ENCODE measurements around the gene MAMDC2. TPM values are rescaled to one million over a fixed set of nuclear protein-coding genes. Genes with fewer than 3 reads are reported as not detected.

Gene MAMDC2
- total RNA-seq, 4 donors from 2014 or later = 8.9 to 24.7 (median 17.4) TPM

- TF ChIP-seq POLR2A (IDR thresholded peaks at IDR 0.05) (no peak), CTCF (IDR thresholded peaks at IDR 0.05) (no peak)
- Histone ChIP-seq H3K27ac (no peak overlapping the region), H3K9me3 (no peaks in the 10 kb centered on the region), H3K4me1 (peaks cover 3 to 37% (median 13%) of the 10 kb centered on the region in 4 donors), H3K27me3 (no peaks in the 10 kb centered on the region), H3K4me3 (peak overlapping the region in 3 of 4 donors; percentile 64 to 93 (median 71)), H3K36me3 (peaks cover 0 to 10% (median 0%) of the 10 kb centered on the region in 3 donors)
- DNase-seq = no peak
These were observed 216.4 kb downstream of the MAMDC2 start for GRCh38 chr9:70260007-70260443.

DNA sequence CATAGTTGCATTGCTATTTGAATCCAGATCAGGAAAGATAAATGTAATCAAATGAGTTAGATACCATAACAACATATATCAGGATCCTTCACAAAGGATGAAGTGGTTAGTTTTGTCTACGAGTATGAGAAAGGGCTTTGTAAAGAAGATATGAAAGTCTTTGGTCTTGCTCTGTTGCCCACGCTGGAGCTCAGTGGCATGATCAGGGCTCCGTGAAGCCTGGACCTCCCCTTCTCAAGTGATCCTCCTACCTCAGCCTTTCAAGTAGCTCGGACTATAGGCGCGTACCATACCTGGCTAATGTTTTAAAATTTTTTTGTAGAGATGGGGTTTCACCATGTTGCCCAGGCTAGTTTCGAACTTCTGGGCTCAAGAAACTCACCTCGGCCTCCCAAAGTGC, 217.0 kb downstream of the MAMDC2 start:
- Histone ChIP-seq H3K36me3 (peaks cover 0 to 16% (median 0%) of the 10 kb centered on the region in 3 donors), H3K4me3 (peak overlapping the region in 2 of 4 donors; percentile 64 to 71), H3K9me3 (no peaks in the 10 kb centered on the region), H3K27ac (no peak overlapping the region), H3K27me3 (no peaks in the 10 kb centered on the region), H3K4me1 (peaks cover 3 to 33% (median 13%) of the 10 kb centered on the region in 4 donors)
- no peak for TF ChIP-seq POLR2A (IDR thresholded peaks at IDR 0.05)
- TF ChIP-seq CTCF (IDR thresholded peaks at IDR 0.05) = no peak
- peak in 1 of 3 donors; percentile 20 for DNase-seq

DNA sequence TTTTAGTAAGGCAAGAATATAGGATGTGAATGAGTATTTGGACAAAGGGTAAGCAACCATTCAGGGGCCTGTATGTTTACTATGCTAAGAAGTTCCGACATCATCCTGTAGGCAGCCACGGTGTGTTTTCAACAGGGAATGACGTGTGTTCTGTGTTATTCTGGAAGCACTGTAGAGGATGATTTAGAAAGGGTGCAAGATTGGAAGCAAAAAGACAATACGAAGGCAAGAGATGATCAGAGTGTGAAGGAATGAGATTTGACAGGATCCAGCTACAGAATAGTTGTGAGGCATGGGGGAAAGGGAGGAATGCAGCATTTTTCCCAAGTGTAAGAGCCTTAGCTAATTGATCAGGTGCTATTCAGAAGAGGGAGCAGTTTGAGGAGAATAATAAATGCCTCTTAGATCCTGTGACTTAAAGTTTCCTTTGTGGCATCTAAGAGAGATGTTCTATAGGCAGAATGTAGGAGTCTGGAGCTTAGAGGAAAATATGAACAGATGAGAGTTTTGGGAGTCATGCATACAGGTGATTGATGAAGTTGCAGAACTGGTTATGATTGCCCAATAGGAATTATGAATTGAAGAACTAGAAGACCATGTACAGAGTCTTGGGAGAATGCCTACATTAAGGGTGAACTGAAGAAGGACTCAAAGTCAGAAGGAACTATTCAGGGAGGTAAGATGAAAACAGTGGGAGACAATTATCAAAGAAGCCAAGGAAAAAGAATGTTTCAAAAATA, 217.7 kb downstream of the MAMDC2 start:
- Histone ChIP-seq H3K27ac (no peak overlapping the region), H3K4me1 (peaks cover 3 to 31% (median 13%) of the 10 kb centered on the region in 4 donors), H3K36me3 (peaks cover 0 to 21% (median 0%) of the 10 kb centered on the region in 3 donors), H3K9me3 (no peaks in the 10 kb centered on the region), H3K4me3 (no peak overlapping the region), H3K27me3 (no peaks in the 10 kb centered on the region)
- TF ChIP-seq CTCF (IDR thresholded peaks at IDR 0.05) = peak in 1 of 6 experiments; percentile 6
- TF ChIP-seq POLR2A (IDR thresholded peaks at IDR 0.05) = no peak
- DNase-seq = no peak

DNA sequence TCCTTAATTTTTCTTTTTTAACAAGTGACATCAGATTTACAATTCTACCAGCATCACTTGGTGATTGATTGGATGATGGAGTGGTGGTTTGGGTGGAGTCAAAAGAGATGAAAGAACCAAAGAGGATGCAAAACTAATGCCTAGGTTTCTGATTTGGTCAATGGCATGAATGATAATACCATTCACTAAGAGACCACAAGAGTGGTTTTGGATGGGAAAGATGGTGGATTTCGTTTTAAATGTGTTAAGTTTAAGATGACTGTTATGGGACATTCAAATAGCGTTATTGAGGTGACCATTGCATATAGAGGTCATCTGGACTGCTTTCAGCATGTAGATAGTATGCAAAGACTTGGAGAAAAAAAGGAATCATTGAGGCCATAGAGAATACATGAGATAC, 218.7 kb downstream of the MAMDC2 start:
- Histone ChIP-seq H3K36me3 (peaks cover 0 to 32% (median 0%) of the 10 kb centered on the region in 3 donors), H3K4me1 (peaks cover 3 to 24% (median 13%) of the 10 kb centered on the region in 4 donors), H3K4me3 (no peak overlapping the region), H3K27ac (no peak overlapping the region), H3K9me3 (no peaks in the 10 kb centered on the region), H3K27me3 (no peaks in the 10 kb centered on the region)
- no peak for TF ChIP-seq POLR2A (IDR thresholded peaks at IDR 0.05)
- no peak for TF ChIP-seq CTCF (IDR thresholded peaks at IDR 0.05)
- no peak for DNase-seq

GRCh38 chr9:70262948-70263347, 219.3 kb downstream of the MAMDC2 start:
- Histone ChIP-seq H3K4me3 (no peak overlapping the region), H3K4me1 (peaks cover 3 to 24% (median 13%) of the 10 kb centered on the region in 4 donors), H3K27me3 (no peaks in the 10 kb centered on the region), H3K36me3 (peaks cover 0 to 32% (median 0%) of the 10 kb centered on the region in 3 donors), H3K9me3 (no peaks in the 10 kb centered on the region), H3K27ac (no peak overlapping the region)
- DNase-seq = no peak
- TF ChIP-seq CTCF (IDR thresholded peaks at IDR 0.05) (no peak), POLR2A (IDR thresholded peaks at IDR 0.05) (no peak)

All from Peyer's patch (tissue), 4 donors.